IPS-15b (cell line): Measurements from ENCODE around the gene DRICH1.
"Not testable (repeated sequence)": the region's sequence is repeated elsewhere in the genome, so short reads cannot be mapped to it uniquely, and the experiment has no call there.

Experiments used
- H3K27me3 ChIP-seq: one replicate; pipeline ENCODE4 v1.6.1; 2013; ENCODE audit warnings: low read length; ENCODE audit not compliant: control insufficient read depth, insufficient read depth
- H3K36me3 ChIP-seq: one replicate; pipeline ENCODE4 v1.6.1; 2013; ENCODE audit warnings: low read length; ENCODE audit not compliant: control insufficient read depth, insufficient read depth
- H3K4me1 ChIP-seq: one replicate; pipeline ENCODE4 v1.6.1; 2013; ENCODE audit warnings: mild to moderate bottlenecking, low read length; ENCODE audit not compliant: control insufficient read depth, insufficient read depth
- H3K4me3 ChIP-seq: one replicate; pipeline ENCODE4 v1.5.1; 2013; ENCODE audit warnings: low read depth, low read length
- H3K9ac ChIP-seq: one replicate; pipeline ENCODE4 v1.6.1; 2013; ENCODE audit warnings: low read depth, mild to moderate bottlenecking, low read length
- H3K9me3 ChIP-seq: one replicate; pipeline ENCODE4 v1.6.1; 2013; ENCODE audit warnings: mild to moderate bottlenecking, low read length; ENCODE audit not compliant: control insufficient read depth, insufficient read depth

DRICH1 gene

DNA sequence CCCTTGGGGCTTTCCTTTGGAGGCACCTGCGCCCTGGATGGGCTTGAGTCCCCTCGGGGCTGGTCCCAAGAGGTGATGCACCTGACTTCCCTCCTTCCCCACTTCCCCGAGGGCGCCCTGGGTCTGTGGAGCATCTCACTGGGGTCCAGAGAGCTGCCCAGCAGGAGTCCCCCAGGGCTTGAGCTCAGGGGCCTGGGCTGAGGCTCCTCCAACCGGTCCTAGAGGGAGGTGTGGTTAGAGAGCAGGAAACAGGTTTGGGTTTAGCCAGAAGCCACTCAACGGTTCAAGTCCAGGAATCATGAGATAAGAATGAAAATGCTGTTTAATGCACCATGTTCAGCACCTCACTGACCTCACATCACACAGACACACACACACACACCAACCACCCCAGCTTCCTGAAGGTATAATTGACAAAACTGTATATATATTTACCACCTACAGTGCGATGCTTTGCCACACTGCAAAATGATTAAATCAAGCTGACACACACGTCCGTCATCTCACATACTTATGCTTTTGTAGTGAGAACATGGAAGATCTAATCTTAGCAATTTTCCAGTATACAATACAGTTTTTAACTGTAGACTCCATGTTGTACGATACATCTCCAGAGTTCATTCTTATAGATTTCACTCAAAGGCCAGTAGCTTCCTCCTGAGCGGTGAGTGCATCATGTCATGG is 51.4 kb downstream of the DRICH1 start:
- Histone ChIP-seq H3K9ac (no peak overlapping the region), H3K4me1 (no peaks in the 10 kb centered on the region), H3K36me3 (no peaks in the 10 kb centered on the region), H3K4me3 (no peak overlapping the region), H3K9me3 (no peaks in the 10 kb centered on the region), H3K27me3 (no peaks in the 10 kb centered on the region)

DNA sequence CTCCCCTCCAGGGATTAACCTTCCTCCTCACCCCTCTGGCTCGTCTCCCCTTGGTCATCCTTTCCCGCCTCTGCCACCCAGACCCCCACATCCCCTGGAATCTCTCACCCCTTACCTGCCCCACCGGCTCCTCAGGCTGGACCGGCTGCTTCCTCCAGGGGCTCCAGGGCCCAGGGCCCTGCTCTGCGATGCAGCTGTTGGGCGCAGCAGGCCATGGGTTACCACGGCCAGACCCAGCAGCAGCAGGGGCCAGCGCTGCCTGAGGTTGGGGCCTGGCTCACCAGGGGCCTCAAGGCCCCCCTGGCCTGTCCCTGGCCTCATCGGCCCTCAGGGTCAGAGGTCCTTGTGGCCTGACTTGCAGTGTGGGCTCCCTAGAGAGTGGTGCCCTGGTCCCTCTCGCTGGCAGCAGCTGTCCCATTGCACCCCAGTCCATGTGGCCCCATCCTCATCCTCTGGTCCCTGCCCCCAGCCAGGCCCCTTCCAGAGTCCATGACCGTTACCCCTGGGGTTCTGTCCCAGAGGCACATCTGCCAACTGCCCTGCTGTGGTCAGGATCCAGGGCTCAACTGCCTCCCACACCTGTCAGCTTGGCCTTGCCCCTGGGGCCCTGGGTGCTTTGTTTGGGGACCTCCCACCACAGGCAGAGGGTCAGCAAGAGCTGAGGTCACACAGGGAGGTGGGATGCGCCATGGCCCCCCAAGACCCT is 52.1 kb downstream of the DRICH1 start, which contains the start of gene IGLL1:
Gene IGLL1 (minus strand): TSS at position 421 of the 706 bp plus-strand sequence. CDS start 100 bp downstream, at position 321.
- no peaks in the 10 kb centered on the region for H3K9me3 ChIP-seq
- H3K4me1 ChIP-seq, result no peaks in the 10 kb centered on the region
- no peaks in the 10 kb centered on the region for H3K27me3 ChIP-seq
- H3K9ac ChIP-seq, result no peak within 1 kb of the TSS
- H3K36me3 ChIP-seq, result no peaks in the 10 kb centered on the region
- no peak within 1 kb of the TSS for H3K4me3 ChIP-seq

DNA sequence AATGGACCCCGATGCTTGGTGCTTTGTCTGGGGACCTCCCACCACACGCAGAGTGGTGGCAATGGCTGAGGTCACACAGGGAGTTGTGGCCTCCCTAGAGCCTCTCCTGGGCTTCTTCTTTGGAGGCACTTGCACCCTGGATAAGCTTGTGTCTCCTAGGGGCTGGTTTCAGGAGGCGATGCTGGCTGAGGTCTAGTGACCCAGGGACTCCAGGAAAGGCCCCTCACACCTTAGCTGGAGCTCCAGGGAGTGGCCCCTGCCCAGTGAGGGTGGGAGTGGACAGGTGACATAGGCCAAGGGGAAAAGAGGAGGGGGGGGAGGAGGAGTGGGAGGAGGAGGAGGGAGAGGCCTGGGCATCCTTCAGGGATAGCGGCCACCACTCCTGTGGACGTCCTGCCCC is 52.8 kb downstream of the DRICH1 start:
- Histone ChIP-seq H3K27me3 (no peaks in the 10 kb centered on the region), H3K4me3 (no peak overlapping the region), H3K9me3 (no peaks in the 10 kb centered on the region), H3K4me1 (no peaks in the 10 kb centered on the region), H3K9ac (no peak overlapping the region), H3K36me3 (no peaks in the 10 kb centered on the region)

DNA sequence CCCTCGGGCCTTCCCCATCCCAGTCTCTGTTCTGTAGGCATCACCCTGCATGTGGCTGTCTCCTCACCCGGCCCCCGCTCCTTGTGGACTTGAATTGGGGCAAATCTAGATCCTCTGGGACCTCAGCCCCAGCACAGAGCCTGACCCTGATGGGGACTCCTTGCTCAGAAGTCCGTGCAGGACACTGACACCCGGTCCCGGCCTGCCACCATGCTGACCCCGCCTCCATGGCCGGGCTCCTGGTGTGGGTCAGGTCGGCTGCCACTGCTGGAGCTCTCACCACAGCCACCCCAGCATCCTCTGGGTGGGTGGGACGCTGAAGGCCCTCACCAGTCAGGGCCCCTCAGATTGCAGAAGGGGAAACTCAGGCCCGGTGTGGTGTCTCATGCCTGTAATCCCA is 53.8 kb downstream of the DRICH1 start:
- Histone ChIP-seq H3K36me3 (no peaks in the 10 kb centered on the region), H3K27me3 (no peaks in the 10 kb centered on the region), H3K4me3 (no peak overlapping the region), H3K4me1 (no peaks in the 10 kb centered on the region), H3K9me3 (no peaks in the 10 kb centered on the region), H3K9ac (no peak overlapping the region)

DNA sequence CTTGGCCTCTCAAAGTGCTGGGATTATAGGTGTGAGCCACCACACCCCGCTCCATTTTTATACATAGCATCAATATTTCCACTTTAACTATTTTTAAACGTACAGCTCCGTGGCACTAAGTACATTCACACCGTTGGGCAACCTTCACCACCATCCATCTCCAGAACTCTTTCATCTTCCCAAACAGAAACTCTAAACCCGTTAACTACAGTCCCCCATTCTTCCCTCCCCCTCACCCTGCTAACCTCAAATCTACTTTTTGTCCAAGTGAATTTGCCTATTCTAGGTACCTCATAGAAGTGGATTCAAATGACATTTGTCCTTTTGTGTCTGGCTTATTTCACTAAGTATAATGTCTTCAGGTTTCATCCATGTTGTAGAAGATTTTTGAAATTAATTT is 55.4 kb downstream of the DRICH1 start:
- H3K4me1 ChIP-seq, result no peaks in the 10 kb centered on the region
- H3K9ac ChIP-seq, result no peak overlapping the region
- H3K9me3 ChIP-seq, result no peaks in the 10 kb centered on the region
- no peaks in the 10 kb centered on the region for H3K36me3 ChIP-seq
- no peak overlapping the region for H3K4me3 ChIP-seq
- no peaks in the 10 kb centered on the region for H3K27me3 ChIP-seq

DNA sequence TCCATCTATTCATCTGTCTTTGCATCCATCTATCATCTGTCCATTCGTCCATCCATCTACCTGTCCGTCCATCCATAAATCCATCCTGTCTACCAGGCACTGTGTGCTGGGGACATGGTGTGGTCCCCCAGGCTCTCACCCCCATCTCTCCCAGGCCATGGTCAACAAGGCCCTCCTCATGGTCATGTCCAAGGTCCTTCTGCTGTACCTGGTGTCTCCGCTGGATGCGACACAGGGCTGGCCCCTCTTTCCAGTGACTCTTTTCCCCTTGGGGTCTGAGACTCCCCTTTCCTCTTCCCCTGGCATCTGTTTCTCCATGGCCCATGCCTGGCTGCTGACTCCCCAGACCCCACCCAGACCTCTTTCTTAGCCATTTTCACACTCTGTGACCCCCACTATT is 56.5 kb downstream of the DRICH1 start:
- H3K9me3 ChIP-seq, result no peaks in the 10 kb centered on the region
- no peak overlapping the region for H3K9ac ChIP-seq
- no peaks in the 10 kb centered on the region for H3K27me3 ChIP-seq
- no peak overlapping the region for H3K4me3 ChIP-seq
- H3K36me3 ChIP-seq, result no peaks in the 10 kb centered on the region
- H3K4me1 ChIP-seq, result no peaks in the 10 kb centered on the region

DNA sequence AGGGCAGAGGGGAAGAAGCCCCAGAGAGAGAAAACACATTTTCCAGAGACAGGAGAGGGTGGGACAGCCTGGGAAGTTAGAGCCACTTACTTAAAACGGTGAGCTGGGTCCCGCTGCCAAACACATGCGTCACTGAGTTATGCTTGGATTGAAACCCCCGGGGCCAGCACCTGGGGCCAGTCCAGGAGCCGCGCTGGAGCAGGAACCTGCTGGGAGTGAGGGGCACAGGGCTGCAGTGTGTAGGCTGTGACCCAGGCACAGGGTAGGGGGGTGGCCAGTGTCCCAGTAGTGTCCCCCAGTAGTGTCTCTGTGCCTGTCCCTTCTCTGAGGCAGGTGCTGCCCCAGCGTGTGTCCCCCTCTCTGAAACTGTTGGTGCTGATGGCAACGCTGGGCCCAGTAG is 57.2 kb downstream of the DRICH1 start:
- H3K9me3 ChIP-seq, result no peaks in the 10 kb centered on the region
- no peak overlapping the region for H3K9ac ChIP-seq
- H3K4me3 ChIP-seq, result no peak overlapping the region
- H3K27me3 ChIP-seq, result no peaks in the 10 kb centered on the region
- no peaks in the 10 kb centered on the region for H3K4me1 ChIP-seq
- H3K36me3 ChIP-seq, result no peaks in the 10 kb centered on the region

DNA sequence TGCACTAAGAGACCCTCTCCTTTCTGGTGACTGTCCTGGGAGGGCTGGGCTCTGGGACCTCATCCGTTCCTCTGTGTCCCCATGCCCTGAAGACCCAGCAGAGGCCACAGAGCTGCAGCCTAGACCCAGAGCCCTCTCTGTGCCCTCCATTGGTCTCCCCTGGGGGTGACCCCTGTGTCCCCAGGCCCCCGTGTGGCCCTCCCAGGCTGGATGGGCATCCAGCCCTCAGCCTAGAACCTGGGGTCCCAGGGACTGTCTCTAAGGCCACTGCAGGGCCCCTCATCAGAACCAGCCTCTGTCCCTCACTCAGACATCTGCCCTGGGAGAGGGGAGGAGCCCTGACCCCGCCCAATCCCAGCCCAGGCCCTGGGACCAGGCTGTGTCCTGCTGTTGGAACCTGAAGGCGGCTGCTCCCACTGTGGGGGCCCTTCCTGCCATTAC is 57.7 kb downstream of the DRICH1 start:
- Histone ChIP-seq H3K9ac (no peak overlapping the region), H3K9me3 (no peaks in the 10 kb centered on the region), H3K4me1 (no peaks in the 10 kb centered on the region), H3K27me3 (no peaks in the 10 kb centered on the region), H3K36me3 (no peaks in the 10 kb centered on the region), H3K4me3 (no peak overlapping the region)

DNA sequence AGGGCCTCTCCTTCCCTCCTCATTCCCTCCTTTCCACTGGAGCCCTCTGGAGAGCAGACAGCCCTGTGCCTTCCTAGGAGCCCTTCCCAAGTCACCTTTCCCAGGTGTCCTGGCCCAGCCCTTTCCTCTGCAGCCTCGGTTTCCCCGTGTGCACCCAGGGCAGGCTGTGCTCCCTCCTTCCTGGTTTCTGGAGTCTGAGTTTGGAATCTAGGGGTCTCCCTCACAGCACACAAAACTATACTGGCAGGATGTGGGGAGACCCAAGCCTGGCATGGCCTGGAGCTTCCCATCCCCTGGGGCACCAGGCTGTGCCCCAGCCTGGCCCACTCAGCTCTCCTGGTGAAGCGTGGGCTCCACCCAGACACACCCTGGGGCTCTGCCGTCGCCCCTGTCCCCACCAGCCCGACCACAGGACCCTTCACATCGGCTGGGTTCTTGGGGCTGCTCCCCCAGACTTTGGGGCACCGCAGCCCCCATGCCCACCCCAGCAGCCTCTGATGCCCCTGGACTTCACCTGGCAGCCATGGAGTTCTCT is 58.4 kb downstream of the DRICH1 start:
- H3K27me3 ChIP-seq, H3K9ac ChIP-seq, H3K4me1 ChIP-seq, H3K4me3 ChIP-seq, H3K36me3 ChIP-seq, H3K9me3 ChIP-seq: not testable (repeated sequence)

DNA sequence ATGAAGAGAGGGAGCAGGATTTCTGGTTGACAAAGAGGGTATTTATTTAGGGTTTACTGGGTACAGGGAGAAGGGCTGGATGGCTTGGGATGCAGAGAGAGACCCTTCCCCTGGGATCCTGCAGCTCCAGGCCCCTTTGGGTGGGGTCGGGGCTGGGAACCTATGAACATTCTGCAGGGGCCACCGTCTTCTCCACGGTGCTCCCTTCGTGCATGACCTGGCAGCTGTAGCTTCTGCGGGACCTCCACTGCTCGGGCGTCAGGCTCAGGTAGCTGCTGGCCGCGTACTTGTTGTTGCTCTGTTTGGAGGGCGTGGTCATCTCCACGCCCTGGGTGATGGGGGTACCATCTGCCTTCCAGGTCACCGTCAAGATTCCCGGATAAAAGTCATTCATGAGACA is 59.0 kb downstream of the DRICH1 start:
- not testable (repeated sequence) for H3K9me3 ChIP-seq, H3K27me3 ChIP-seq, H3K36me3 ChIP-seq, H3K9ac ChIP-seq, H3K4me3 ChIP-seq, H3K4me1 ChIP-seq

DNA sequence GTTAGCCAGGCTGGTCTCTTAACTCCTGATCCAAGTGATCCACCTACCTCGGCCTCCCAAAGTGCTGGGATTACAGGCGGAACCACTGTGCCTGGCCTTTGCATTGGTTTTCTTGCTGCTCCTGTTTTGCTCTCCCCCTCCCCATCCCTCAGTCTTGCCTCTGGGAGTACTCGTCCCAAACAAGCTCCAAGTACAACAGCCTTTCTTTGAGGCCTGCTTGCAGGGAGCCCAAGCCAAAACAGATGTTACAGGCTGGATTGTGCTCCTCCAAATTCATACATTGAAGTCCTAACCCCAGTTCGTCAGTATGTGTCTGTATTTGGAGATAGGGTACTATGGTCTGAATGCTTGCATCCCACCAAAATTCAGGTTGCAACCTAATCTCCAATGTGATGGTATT is 60.6 kb downstream of the DRICH1 start:
- Histone ChIP-seq H3K4me1 (peaks cover 8% of the 10 kb centered on the region), H3K9me3 (no peaks in the 10 kb centered on the region), H3K9ac (no peak overlapping the region), H3K27me3 (peaks cover 11% of the 10 kb centered on the region), H3K4me3 (no peak overlapping the region), H3K36me3 (no peaks in the 10 kb centered on the region)

DNA sequence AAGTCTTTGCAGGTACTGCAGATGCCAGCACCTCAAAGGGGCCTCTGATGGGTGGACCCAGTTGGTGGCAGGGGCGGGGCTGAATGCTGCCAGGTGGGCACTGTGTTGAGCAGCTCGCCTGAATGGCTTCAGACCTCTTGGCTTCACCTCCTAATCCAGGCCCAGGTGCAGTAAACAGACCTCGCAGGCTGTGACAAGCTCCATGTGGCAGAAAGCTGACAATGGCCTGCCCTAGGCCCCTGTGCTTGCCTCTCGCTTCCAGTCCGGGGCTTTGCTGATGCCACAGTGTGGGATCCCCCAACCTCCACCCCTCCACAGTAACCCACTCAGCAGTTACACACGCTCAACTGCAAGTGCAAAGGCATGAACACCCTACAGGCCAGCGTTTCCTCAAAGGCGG is 61.4 kb downstream of the DRICH1 start:
- Histone ChIP-seq H3K9me3 (no peaks in the 10 kb centered on the region), H3K4me1 (peaks cover 8% of the 10 kb centered on the region), H3K36me3 (no peaks in the 10 kb centered on the region)

More for the DNA sequence above, 61.4 kb downstream of the DRICH1 start:
- peaks cover 13% of the 10 kb centered on the region for H3K27me3 ChIP-seq
- H3K9ac ChIP-seq, result no peak overlapping the region
- H3K4me3 ChIP-seq, result no peak overlapping the region
